ENCODE measurements around the gene VPS37C. TPM values are rescaled to one million over a fixed set of nuclear protein-coding genes. Genes with fewer than 3 reads are reported as not detected.

Gene VPS37C
- total and polyA plus RNA-seq, 2 of the 13 experiments (the other 11 are each of a cell fraction or from before 2014, with no cell fraction given), result 7.5 to 8.8 TPM

DNA sequence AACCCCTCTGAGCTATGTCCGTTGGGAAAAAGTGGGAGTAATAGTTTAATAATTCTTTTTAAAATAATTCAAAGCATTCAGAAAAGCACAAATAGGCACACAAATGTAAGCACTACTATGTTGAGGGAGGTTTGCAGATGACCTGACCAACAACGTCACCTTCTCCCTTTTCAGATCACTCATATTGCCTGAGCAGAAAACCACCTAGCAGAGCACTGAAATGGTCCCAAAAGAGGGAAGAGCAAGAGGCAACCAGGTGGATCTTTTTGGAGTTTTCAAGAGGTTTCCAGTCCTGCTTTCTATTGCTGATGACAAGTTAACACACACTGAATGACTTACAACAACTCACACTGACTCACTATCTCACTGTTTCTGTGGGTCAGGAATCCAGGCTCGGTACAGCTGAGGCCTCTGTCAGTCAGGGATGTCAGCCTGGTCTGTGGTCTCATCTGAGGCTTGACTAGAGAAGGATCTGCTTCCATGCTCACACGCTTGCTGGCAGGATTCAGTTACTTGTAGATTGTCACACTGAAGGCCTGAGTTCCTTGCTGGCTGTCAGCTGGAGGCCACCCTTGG lies 37.8 kb upstream of the VPS37C start:
- Histone ChIP-seq H3K79me2 (ENCODE audit: insufficient read depth, low read length) (no peaks in the 10 kb centered on the region), H3K4me2 (ENCODE audit: low read depth, low read length) (no peak overlapping the region), H3K4me1 (ENCODE audit: insufficient read depth, low read length) (no peaks in the 10 kb centered on the region), H2AFZ (ENCODE audit: low read length) (no peak overlapping the region), H3K27me3 (ENCODE audit: control insufficient read depth in 1 of 2, insufficient read depth in 2 of 2, low read length in 2 of 2) (peaks cover 2 to 25% of the 10 kb centered on the region in 2 experiments; a peak in 1 of 5 replicates), H3K27ac (ENCODE audit: extremely low read length, insufficient read depth, low read length) (no peak overlapping the region), H3K36me3 (replicated peaks in 1 of 2; ENCODE audit: control insufficient read depth in 1 of 2, insufficient read depth in 2 of 2, low read length in 2 of 2) (no peaks in the 10 kb centered on the region), H3K9ac (ENCODE audit: insufficient read depth, low read depth, low read length) (no peak overlapping the region), H3K4me3 (replicated peaks in 1 of 3; ENCODE audit: insufficient read depth in 1 of 3, low read depth in 2 of 3, low read length in 3 of 3) (no peak overlapping the region), H3K9me3 (ENCODE audit: low read length) (0 out of 2 replicates have a peak, but pooled peaks cover 7% of the 10 kb centered on the region), H4K20me1 (ENCODE audit: insufficient read depth, low read length) (no peaks in the 10 kb centered on the region)
- intact Hi-C loops (cut with micrococcal nuclease; ENCODE audit: unreplicated experiment) (no loop called here), in situ Hi-C loops (cut with HindIII; ENCODE audit: extremely low pct_ligation_motif_present, low pct_unique_long_range_greater_than_20kb) (no loop called here)
- CTCF ChIA-PET (ENCODE audit: low intra/inter-chr PET ratio, low total read pairs), result no interaction called here
- no TSS peak for BruUV-seq (replicated peaks)
- no peak for TF ChIP-seq ZNF589 (CRISPR knock-in tag; conservative IDR thresholded peaks at IDR 0.05)
- peak; percentile 98 for TF ChIP-seq ZNF331 (CRISPR knock-in tag; IDR thresholded peaks at IDR 0.05)
- no peak for TF ChIP-seq FOXK1 (CRISPR knock-in tag; IDR thresholded peaks at IDR 0.05; ENCODE audit: borderline replicate concordance, low read depth)
- FAIRE-seq (no peak), ATAC-seq (no peak), DNase-seq (ENCODE audit: low spot score) (no peak)
- 8% methylated on average over 4 of the region's 4 CpGs for WGBS (ENCODE audit: low lambda C conversion rate)
- POLR2A ChIA-PET, result no interaction called here

- Histone ChIP-seq H2AFZ (ENCODE audit: low read length) (no peak overlapping the region), H3K27ac (ENCODE audit: extremely low read length, insufficient read depth, low read length) (no peak overlapping the region), H3K9ac (ENCODE audit: insufficient read depth, low read depth, low read length) (no peak overlapping the region), H3K4me2 (ENCODE audit: low read depth, low read length) (no peak overlapping the region), H3K9me3 (ENCODE audit: low read length) (0 out of 2 replicates have a peak, but pooled peaks cover 7% of the 10 kb centered on the region), H3K4me1 (ENCODE audit: insufficient read depth, low read length) (no peaks in the 10 kb centered on the region), H3K27me3 (ENCODE audit: control insufficient read depth in 1 of 2, insufficient read depth in 2 of 2, low read length in 2 of 2) (peaks cover 2 to 24% of the 10 kb centered on the region in 2 experiments; a peak in 1 of 5 replicates), H3K79me2 (ENCODE audit: insufficient read depth, low read length) (no peaks in the 10 kb centered on the region), H3K36me3 (replicated peaks in 1 of 2; ENCODE audit: control insufficient read depth in 1 of 2, insufficient read depth in 2 of 2, low read length in 2 of 2) (no peaks in the 10 kb centered on the region), H4K20me1 (ENCODE audit: insufficient read depth, low read length) (no peaks in the 10 kb centered on the region), H3K4me3 (replicated peaks in 1 of 3; ENCODE audit: insufficient read depth in 1 of 3, low read depth in 2 of 3, low read length in 3 of 3) (no peak overlapping the region)
- ATAC-seq (no peak), FAIRE-seq (no peak), DNase-seq (ENCODE audit: low spot score) (no peak)
- POLR2A ChIA-PET, result no interaction called here
- CTCF ChIA-PET (ENCODE audit: low intra/inter-chr PET ratio, low total read pairs), result no interaction called here
- TF ChIP-seq ARNTL (CRISPR knock-in tag; IDR thresholded peaks at IDR 0.05), result no peak
- TF ChIP-seq, protein P1, sequence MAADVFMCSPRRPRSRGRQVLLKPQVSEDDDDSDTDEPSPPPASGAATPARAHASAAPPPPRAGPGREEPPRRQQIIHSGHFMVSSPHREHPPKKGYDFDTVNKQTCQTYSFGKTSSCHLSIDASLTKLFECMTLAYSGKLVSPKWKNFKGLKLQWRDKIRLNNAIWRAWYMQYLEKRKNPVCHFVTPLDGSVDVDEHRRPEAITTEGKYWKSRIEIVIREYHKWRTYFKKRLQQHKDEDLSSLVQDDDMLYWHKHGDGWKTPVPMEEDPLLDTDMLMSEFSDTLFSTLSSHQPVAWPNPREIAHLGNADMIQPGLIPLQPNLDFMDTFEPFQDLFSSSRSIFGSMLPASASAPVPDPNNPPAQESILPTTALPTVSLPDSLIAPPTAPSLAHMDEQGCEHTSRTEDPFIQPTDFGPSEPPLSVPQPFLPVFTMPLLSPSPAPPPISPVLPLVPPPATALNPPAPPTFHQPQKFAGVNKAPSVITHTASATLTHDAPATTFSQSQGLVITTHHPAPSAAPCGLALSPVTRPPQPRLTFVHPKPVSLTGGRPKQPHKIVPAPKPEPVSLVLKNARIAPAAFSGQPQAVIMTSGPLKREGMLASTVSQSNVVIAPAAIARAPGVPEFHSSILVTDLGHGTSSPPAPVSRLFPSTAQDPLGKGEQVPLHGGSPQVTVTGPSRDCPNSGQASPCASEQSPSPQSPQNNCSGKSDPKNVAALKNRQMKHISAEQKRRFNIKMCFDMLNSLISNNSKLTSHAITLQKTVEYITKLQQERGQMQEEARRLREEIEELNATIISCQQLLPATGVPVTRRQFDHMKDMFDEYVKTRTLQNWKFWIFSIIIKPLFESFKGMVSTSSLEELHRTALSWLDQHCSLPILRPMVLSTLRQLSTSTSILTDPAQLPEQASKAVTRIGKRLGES (CRISPR knock-in tag; IDR thresholded peaks at IDR 0.05; ENCODE audit: borderline replicate concordance), result no peak
- no TSS peak for BruUV-seq (replicated peaks)
- in situ Hi-C loops (cut with HindIII; ENCODE audit: extremely low pct_ligation_motif_present, low pct_unique_long_range_greater_than_20kb) (no loop called here), intact Hi-C loops (cut with micrococcal nuclease; ENCODE audit: unreplicated experiment) (no loop called here)
- 9% methylated on average over 6 of the region's 6 CpGs for WGBS (ENCODE audit: low lambda C conversion rate)
These were observed 37.1 kb upstream of the VPS37C start for GRCh38 chr11:61198361-61198760.

Measured in HepG2 (cell line).